SK-N-SH (cell line): ENCODE data around the gene CD68. TPM values are rescaled to one million over a fixed set of nuclear protein-coding genes. Genes with fewer than 3 reads are reported as not detected.

Experiments
- CTCF ChIA-PET: fragments of 300-600, 350-600 bp; formaldehyde crosslinking; extraction: SDS; loops from one replicate; lab custom pipeline; 2021; lab: Yijun Ruan, JAX
- POLR2A ChIA-PET: fragments of 350-600 bp; sonication (Branson Sonifier 250); formaldehyde crosslinking; extraction: SDS; loops from one replicate; lab custom pipeline; 2020; ENCODE audit warnings: antibody characterized with exemption, inconsistent platforms; lab: Yijun Ruan, JAX
- DNase-seq: peaks from one replicate; pipeline ENCODE4 v3.0.0; 2012
- H2AFZ ChIP-seq: fragments of 200-600 bp; sonication (generic); 2 replicates; pipeline ENCODE4 v1.8.1; 2016; ENCODE audit warnings: antibody characterized with exemption, mild to moderate bottlenecking, low read depth
- H3F3A ChIP-seq: fragments of 200-600 bp; sonication (generic); replicated peaks from 2 replicates; pipeline ENCODE3; 2016; ENCODE audit warnings: antibody characterized with exemption, mild to moderate bottlenecking; ENCODE audit not compliant: insufficient read depth
- H3K27ac ChIP-seq, 2 experiments: fragments of 200-500 bp in 1 of 2; fragments of 200-600 bp in 1 of 2; sonication (Bioruptor generic) in 1 of 2; sonication (generic), shearing (Covaris generic) in 1 of 2; 2 replicates each; pipeline versions ENCODE4 v1.5.1 to v1.6.1; 2014 to 2016; ENCODE audit warnings: low read depth in 2 of 2, inconsistent platforms in 1 of 2, low read length in 1 of 2, mild to moderate bottlenecking in 1 of 2, mixed read lengths in 1 of 2
- H3K27me3 ChIP-seq: fragments of 200-600 bp; sonication (generic), shearing (Covaris generic); 2 replicates; pipeline ENCODE4 v1.6.1; 2016; ENCODE audit warnings: mixed run types; ENCODE audit not compliant: insufficient read depth
- H3K36me3 ChIP-seq, 2 experiments: fragments of 200-500 bp in 1 of 2; fragments of 200-600 bp in 1 of 2; sonication (Bioruptor generic) in 1 of 2; sonication (generic) in 1 of 2; replicated peaks in 1 of 2; 2 replicates each; pipeline versions ENCODE3 to v1.5.1; 2014 to 2016; ENCODE audit warnings: low read length in 1 of 2, mild to moderate bottlenecking in 1 of 2; ENCODE audit not compliant: insufficient read depth in 2 of 2, control insufficient read depth in 1 of 2
- H3K4me1 ChIP-seq, 2 experiments: fragments of 200-500 bp in 1 of 2; fragments of 200-600 bp in 1 of 2; sonication (Bioruptor generic) in 1 of 2; sonication (generic), shearing (Covaris generic) in 1 of 2; 2 replicates each; pipeline versions ENCODE4 v1.5.1 to v1.6.1; 2014 to 2016; ENCODE audit warnings: low read depth in 1 of 2, low read length in 1 of 2, mixed run types in 1 of 2; ENCODE audit not compliant: insufficient read depth in 2 of 2, control insufficient read depth in 1 of 2
- H3K4me2 ChIP-seq: fragments of 200-600 bp; sonication (generic), shearing (Covaris generic); 2 replicates; pipeline ENCODE4 v1.6.1; 2017; ENCODE audit warnings: mixed run types
- H3K4me3 ChIP-seq, 2 experiments: fragments of 200-500 bp in 1 of 2; fragments of 200-600 bp in 1 of 2; sonication (Bioruptor generic) in 1 of 2; sonication (generic), shearing (Covaris generic) in 1 of 2; 2 replicates each; pipeline versions ENCODE4 v1.5.1 to v1.8.1; 2014 to 2016; ENCODE audit warnings: low read depth in 2 of 2, inconsistent platforms in 1 of 2, low read length in 1 of 2, mild to moderate bottlenecking in 1 of 2, mixed read lengths in 1 of 2, moderate library complexity in 1 of 2
- H3K79me2 ChIP-seq: fragments of 200-600 bp; sonication (generic); 2 replicates; pipeline ENCODE4 v1.8.1; 2017; ENCODE audit warnings: mild to moderate bottlenecking; ENCODE audit not compliant: insufficient read depth
- H3K9ac ChIP-seq: fragments of 200-600 bp; sonication (generic); 2 replicates; pipeline ENCODE4 v1.6.1; 2017; ENCODE audit warnings: mixed run types
- H3K9me2 ChIP-seq: fragments of 200-600 bp; sonication (generic); 2 replicates; pipeline ENCODE4 v1.6.1; 2017; ENCODE audit warnings: mixed run types
- H3K9me3 ChIP-seq: fragments of 200-600 bp; sonication (generic); 2 replicates; pipeline ENCODE4 v1.6.1; 2017; ENCODE audit warnings: mixed run types, mild to moderate bottlenecking, moderate library complexity
- H4K20me1 ChIP-seq: fragments of 200-600 bp; sonication (generic); 2 replicates; pipeline ENCODE4 v1.6.1; 2017; ENCODE audit warnings: mild to moderate bottlenecking, mixed run types; ENCODE audit not compliant: insufficient read depth
- CHD2 ChIP-seq: fragments of 150-350 bp; IDR thresholded peaks from 2 replicates; pipeline ENCODE4 v1.6.1; 2018; ENCODE audit warnings: low read length; ENCODE audit not compliant: partially characterized antibody
- EZH2phosphoT487 ChIP-seq: fragments of 200-600 bp; sonication (generic); IDR thresholded peaks from 2 replicates; pipeline ENCODE4 v1.6.1; 2017; ENCODE audit warnings: low read depth, mixed run types, mild to moderate bottlenecking, antibody characterized with exemption, moderate library complexity, borderline replicate concordance
- FOSL2 ChIP-seq: IDR thresholded peaks from 2 replicates; pipeline ENCODE4 v1.4.0; 2012; ENCODE audit warnings: low read depth, mild to moderate bottlenecking, moderate library complexity, borderline replicate concordance
- FOXM1 ChIP-seq: IDR thresholded peaks from 2 replicates; pipeline ENCODE4 v1.4.0; 2012; ENCODE audit warnings: low read depth, mild to moderate bottlenecking
- GABPA ChIP-seq: IDR thresholded peaks from 2 replicates; pipeline ENCODE4 v1.4.0; 2012; ENCODE audit warnings: low read depth, mild to moderate bottlenecking
- GATA2 ChIP-seq: sonication (generic); formaldehyde crosslinking; IDR thresholded peaks from 2 replicates; pipeline ENCODE4 v1.5.0; 2020; ENCODE audit warnings: mild to moderate bottlenecking, missing genetic modification reagents
- MXI1 ChIP-seq: IDR thresholded peaks from 2 replicates; pipeline ENCODE4 v1.6.1; 2012; ENCODE audit warnings: mild to moderate bottlenecking, low read depth, low read length, improper control_type of control experiment
- NFIC ChIP-seq: IDR thresholded peaks from 2 replicates; pipeline ENCODE4 v1.4.0; 2012; ENCODE audit warnings: borderline replicate concordance
- POLR2AphosphoS5 ChIP-seq: IDR thresholded peaks from 2 replicates; pipeline ENCODE4 v1.6.1; 2012; ENCODE audit warnings: low read depth, low read length
- RFX5 ChIP-seq: IDR thresholded peaks from 2 replicates; pipeline ENCODE4 v1.6.1; 2012; ENCODE audit warnings: mild to moderate bottlenecking, improper control_type of control experiment, low read length
- SMC3 ChIP-seq: IDR thresholded peaks from 2 replicates; pipeline ENCODE4 v1.6.1; 2012; ENCODE audit warnings: low read depth, low read length, improper control_type of control experiment
- TEAD4 ChIP-seq: IDR thresholded peaks from 2 replicates; pipeline ENCODE4 v1.4.0; 2012; ENCODE audit warnings: mild to moderate bottlenecking, borderline replicate concordance; ENCODE audit not compliant: insufficient read depth
- WGBS: methylation state at CpG from one replicate; pipeline ENCODE4 v1.1.6; 2017; ENCODE audit warnings: low lambda C conversion rate; 5-methylcytosine and 5-hydroxymethylcytosine counted together
- polyA plus RNA-seq, 3 experiments: library from polyadenylated mRNA; depleted of rRNA; stranded (reverse); fragments of >200 nt; gene quantifications; 2 replicates each; pipeline ENCODE4 v1.2.3, GENCODE V29; 2012
- TF ChIP-seq, protein P1 (sequence below): IDR thresholded peaks from 2 replicates; pipeline ENCODE4 v1.6.1; 2012; ENCODE audit warnings: mild to moderate bottlenecking, low read depth, low read length, moderate library complexity
- TF ChIP-seq, protein P2 (sequence below): IDR thresholded peaks from 2 replicates; pipeline ENCODE4; 2012
- TF ChIP-seq, protein P3 (sequence below): IDR thresholded peaks from 2 replicates; pipeline ENCODE4 v1.4.0; 2012; ENCODE audit warnings: low read depth, borderline replicate concordance

CD68 gene
- polyA plus RNA-seq, 1 of the 3 experiments (the other 2 are of a cell fraction), result 62.4 TPM

DNA sequence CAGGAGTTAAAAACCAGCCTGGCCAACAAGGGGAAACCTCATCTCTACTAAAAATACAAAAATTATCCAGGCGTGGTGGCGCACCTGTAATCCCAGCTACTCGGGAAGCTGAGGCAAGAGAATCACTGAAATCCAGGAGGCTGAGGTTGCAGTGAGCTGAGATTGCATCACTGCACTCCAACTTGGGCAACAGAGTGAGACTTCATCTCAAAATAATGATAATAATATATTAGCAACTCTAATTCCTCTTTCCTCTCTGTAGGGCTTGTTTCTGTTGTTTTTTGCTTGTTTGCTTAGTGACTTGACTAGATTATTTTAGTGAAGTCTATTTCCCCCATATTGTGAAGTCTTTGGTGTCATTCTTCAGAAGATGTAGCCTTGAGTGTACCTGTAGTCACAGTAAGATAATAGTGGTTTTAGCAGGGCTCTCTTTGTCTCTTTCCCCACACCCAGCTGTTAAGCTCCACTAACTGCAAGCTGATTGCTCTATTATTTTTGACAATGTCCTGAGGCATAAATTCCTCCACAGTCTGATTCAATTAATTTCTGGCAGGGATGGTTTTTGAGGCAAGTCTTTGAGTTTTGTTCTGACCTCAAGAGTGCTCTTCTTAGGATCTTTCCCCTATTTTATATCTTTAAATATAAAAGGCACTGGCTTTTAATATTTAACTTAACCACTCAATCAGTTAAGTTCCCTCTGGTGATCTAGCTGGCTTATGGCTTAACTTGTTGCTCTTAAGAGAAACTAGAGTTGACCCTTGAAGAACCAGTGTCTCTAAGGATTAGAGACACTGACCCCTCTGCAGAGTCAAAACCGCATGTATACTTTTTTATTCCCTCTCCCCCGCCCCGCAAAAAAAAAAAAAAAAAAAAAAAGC is 49.2 kb upstream of the CD68 start (continued):
- TF ChIP-seq GATA2 (CRISPR knock-in tag), result no peak
- TF ChIP-seq, protein P1, sequence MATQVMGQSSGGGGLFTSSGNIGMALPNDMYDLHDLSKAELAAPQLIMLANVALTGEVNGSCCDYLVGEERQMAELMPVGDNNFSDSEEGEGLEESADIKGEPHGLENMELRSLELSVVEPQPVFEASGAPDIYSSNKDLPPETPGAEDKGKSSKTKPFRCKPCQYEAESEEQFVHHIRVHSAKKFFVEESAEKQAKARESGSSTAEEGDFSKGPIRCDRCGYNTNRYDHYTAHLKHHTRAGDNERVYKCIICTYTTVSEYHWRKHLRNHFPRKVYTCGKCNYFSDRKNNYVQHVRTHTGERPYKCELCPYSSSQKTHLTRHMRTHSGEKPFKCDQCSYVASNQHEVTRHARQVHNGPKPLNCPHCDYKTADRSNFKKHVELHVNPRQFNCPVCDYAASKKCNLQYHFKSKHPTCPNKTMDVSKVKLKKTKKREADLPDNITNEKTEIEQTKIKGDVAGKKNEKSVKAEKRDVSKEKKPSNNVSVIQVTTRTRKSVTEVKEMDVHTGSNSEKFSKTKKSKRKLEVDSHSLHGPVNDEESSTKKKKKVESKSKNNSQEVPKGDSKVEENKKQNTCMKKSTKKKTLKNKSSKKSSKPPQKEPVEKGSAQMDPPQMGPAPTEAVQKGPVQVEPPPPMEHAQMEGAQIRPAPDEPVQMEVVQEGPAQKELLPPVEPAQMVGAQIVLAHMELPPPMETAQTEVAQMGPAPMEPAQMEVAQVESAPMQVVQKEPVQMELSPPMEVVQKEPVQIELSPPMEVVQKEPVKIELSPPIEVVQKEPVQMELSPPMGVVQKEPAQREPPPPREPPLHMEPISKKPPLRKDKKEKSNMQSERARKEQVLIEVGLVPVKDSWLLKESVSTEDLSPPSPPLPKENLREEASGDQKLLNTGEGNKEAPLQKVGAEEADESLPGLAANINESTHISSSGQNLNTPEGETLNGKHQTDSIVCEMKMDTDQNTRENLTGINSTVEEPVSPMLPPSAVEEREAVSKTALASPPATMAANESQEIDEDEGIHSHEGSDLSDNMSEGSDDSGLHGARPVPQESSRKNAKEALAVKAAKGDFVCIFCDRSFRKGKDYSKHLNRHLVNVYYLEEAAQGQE, result no peak
- no peak for TF ChIP-seq FOSL2
- no peak for TF ChIP-seq FOXM1
- no peak for TF ChIP-seq GABPA
- no peak for TF ChIP-seq EZH2phosphoT487
- TF ChIP-seq SMC3, result no peak

DNA sequence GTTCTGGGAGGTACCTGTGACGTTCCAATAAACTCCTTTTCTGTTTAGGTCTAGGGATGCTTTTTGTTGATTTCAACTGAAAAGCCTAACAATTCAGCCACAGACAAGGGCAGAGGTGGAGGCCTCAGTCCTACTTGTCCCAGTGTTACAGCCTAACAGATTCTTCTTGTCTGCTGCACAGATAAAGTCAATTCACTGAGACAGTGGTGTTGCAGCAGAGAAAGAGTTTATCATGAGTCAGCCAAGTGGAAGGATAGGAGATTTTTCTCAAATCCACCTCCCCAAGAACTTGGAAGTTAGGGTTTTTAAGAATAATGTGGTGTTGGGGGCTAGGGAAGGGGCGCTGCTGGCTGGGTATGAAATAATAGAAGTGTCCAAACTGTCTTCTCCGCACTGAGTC is 41.4 kb upstream of the CD68 start:
- Histone ChIP-seq H3K79me2 (no peaks in the 10 kb centered on the region), H3K4me3 (no peak overlapping the region), H3K9me2 (no peaks in the 10 kb centered on the region), H3K9me3 (peaks cover 3% of the 10 kb centered on the region; the same call in 1 of the 2 replicates), H2AFZ (no peak overlapping the region), H4K20me1 (no peaks in the 10 kb centered on the region), H3K9ac (no peak overlapping the region), H3K27me3 (no peaks in the 10 kb centered on the region), H3K4me2 (no peak overlapping the region), H3F3A (no peaks in the 10 kb centered on the region), H3K36me3 (no peaks in the 10 kb centered on the region), H3K27ac (no peak overlapping the region), H3K4me1 (no peaks in the 10 kb centered on the region)
- no peak for TF ChIP-seq MXI1
- TF ChIP-seq, protein P1, result no peak
- TF ChIP-seq EZH2phosphoT487, result no peak
- TF ChIP-seq, protein P2, sequence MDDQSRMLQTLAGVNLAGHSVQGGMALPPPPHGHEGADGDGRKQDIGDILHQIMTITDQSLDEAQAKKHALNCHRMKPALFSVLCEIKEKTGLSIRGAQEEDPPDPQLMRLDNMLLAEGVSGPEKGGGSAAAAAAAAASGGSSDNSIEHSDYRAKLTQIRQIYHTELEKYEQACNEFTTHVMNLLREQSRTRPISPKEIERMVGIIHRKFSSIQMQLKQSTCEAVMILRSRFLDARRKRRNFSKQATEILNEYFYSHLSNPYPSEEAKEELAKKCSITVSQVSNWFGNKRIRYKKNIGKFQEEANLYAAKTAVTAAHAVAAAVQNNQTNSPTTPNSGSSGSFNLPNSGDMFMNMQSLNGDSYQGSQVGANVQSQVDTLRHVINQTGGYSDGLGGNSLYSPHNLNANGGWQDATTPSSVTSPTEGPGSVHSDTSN, result no peak
- TF ChIP-seq POLR2AphosphoS5, result no peak
- no peak for TF ChIP-seq TEAD4
- no peak for TF ChIP-seq FOSL2
- no peak for TF ChIP-seq RFX5
- TF ChIP-seq, protein P3, sequence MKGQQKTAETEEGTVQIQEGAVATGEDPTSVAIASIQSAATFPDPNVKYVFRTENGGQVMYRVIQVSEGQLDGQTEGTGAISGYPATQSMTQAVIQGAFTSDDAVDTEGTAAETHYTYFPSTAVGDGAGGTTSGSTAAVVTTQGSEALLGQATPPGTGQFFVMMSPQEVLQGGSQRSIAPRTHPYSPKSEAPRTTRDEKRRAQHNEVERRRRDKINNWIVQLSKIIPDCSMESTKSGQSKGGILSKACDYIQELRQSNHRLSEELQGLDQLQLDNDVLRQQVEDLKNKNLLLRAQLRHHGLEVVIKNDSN, result no peak
- no peak for TF ChIP-seq NFIC
- no peak for TF ChIP-seq CHD2
- DNase-seq, result no peak
- ChIA-PET POLR2A (interaction anchor here (1.2 kb wide), 1 partner anchor 22 kb away, joined by 3 read pairs; no protein-coding TSS in a partner anchor), CTCF (interaction anchor here (6.8 kb wide), 1 partner anchor 23 kb away, joined by 32 read pairs; the partner anchor contains the start of gene SENP3)
- WGBS, result 45% methylated on average over 3 of the region's 3 CpGs
